MCF 10A (cell line): ENCODE data around the gene TMEM179B. TPM values are rescaled to one million over a fixed set of nuclear protein-coding genes. Genes with fewer than 3 reads are reported as not detected.

Experiments used
- BruUV-seq: library from RNA; stranded (reverse); fragments of 400-500 nt; replicated peaks from 2 replicates; lab custom pipeline; 2021; lab: Mats Ljungman, UMichigan
- CTCF ChIA-PET: fragments of 300-600 bp; sonication (Branson Sonifier 250); formaldehyde crosslinking; extraction: SDS; loops from one replicate; lab custom pipeline; 2021; ENCODE audit warnings: antibody characterized with exemption, inconsistent platforms; lab: Yijun Ruan, JAX
- POLR2A ChIA-PET: fragments of 300-600, 350-650 bp; sonication (Branson Sonifier 250); formaldehyde crosslinking; extraction: SDS; loops from one replicate; lab custom pipeline; 2020; ENCODE audit warnings: antibody characterized with exemption, inconsistent platforms; lab: Yijun Ruan, JAX
- DNase-seq: peaks from one replicate; pipeline ENCODE4 v3.0.0-alpha.2; 2018; ENCODE audit not compliant: unreplicated experiment
- H3K27ac Mint-ChIP-seq: one replicate; pipeline ENCODE4 v1.8.0; 2022; ENCODE audit warnings: mild to moderate bottlenecking, low read depth, mixed read lengths; ENCODE audit not compliant: unreplicated experiment
- H3K27me3 Mint-ChIP-seq: one replicate; pipeline ENCODE4 v1.8.0; 2022; ENCODE audit warnings: mixed read lengths; ENCODE audit not compliant: insufficient read depth, unreplicated experiment
- H3K36me3 Mint-ChIP-seq: one replicate; pipeline ENCODE4 v1.8.0; 2022; ENCODE audit warnings: mild to moderate bottlenecking, moderate library complexity, mixed read lengths; ENCODE audit not compliant: insufficient read depth, unreplicated experiment
- H3K4me1 Mint-ChIP-seq: one replicate; pipeline ENCODE4 v1.8.0; 2022; ENCODE audit warnings: mixed read lengths; ENCODE audit not compliant: insufficient read depth, unreplicated experiment
- H3K4me3 Mint-ChIP-seq: one replicate; pipeline ENCODE4 v1.8.0; 2022; ENCODE audit warnings: mild to moderate bottlenecking, moderate library complexity, mixed read lengths; ENCODE audit not compliant: unreplicated experiment
- H3K9me3 Mint-ChIP-seq: one replicate; pipeline ENCODE4 v1.8.0; 2022; ENCODE audit warnings: mixed read lengths; ENCODE audit not compliant: unreplicated experiment
- intact Hi-C: fragments of 100-400 bp; cut with micrococcal nuclease; formaldehyde crosslinking; loops from 2 replicates; pipeline ENCODE4 v1.14.1; 2022
- microRNA-seq: library from miRNA; unstranded; fragments of <30 nt; microRNA quantifications from one replicate; pipeline ENCODE4 v1.2.0, GENCODE V29; 2022
- total RNA-seq: library from RNA; stranded (reverse); gene quantifications from 2 replicates; pipeline ENCODE4 v1.2.3, GENCODE V29; 2022
- TF ChIP-seq, protein P1 (sequence below): fragments of 200-600 bp; IDR thresholded peaks from one replicate; pipeline ENCODE4 v1.8.0; 2022; ENCODE audit warnings: antibody characterized with exemption, mild to moderate bottlenecking; ENCODE audit not compliant: unreplicated experiment

TMEM179B gene
- total RNA-seq, 1 experiment from 2014 or later, result 47.8 TPM

DNA sequence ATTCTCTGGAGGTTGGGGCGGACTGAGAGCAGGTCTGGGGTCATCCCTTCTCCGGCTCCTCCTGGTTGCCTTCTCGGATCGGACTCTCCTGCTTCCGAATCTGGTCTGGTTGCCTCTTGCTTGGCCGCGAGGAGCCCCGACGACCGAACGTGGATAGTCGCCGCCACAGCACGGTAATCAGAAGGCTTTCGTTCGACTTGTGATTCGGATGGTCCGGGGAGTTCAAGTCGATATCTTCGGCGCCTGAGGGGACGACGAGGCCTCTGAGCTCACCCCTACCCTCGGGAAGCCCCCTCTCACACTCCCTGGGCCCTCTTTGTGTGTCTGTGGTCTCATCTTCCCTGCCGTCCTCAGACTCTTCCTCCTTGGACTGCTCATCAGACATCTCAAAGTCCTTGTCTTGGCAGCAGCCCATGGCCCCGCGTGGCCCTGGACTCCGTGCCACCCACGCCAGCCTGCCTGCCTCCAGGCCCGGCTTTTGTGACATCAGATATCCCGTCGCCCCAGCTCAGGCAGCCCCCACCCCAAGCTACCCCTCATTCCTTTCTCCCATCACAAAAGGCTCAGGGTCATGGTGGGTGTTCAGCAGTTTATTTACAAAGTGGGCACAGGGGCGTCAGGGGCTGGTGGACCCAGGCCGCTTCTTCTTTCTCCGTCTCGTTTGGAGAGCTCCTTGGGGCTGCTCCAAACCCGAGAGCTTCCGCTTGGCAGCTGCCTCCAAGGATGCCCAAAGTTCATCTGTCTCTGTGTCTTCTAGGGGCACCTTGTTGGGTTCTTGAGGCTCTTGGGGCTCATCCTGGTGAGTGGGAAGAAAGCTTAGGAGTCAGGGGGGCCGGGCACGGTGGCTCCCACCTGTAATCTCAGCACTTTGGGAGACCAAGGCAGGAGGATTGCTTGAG lies 45.4 kb downstream of the TMEM179B start, which contains the start of gene TEX54:
TEX54 (minus strand) TSS at position 506 of the 899 bp plus-strand sequence.
- Mint-ChIP-seq H3K36me3 (peaks cover 48% of the 10 kb centered on the region), H3K9me3 (no peaks in the 10 kb centered on the region), H3K27ac (peak within 1 kb of the TSS; percentile 99), H3K4me3 (peak within 1 kb of the TSS; percentile 89), H3K4me1 (peaks cover 32% of the 10 kb centered on the region), H3K27me3 (no peaks in the 10 kb centered on the region)
- intact Hi-C loops, result loop anchor here (2.0 to 10.0 kb wide), 2 partner anchors 28 to 448 kb away; partner anchors contain the start of gene NXF1
- CTCF ChIA-PET, result interaction anchor here (0.8 to 1.1 kb wide), 3 partner anchors 42 to 60 kb away, joined by 3 to 4 read pairs (median 3); no protein-coding TSS in a partner anchor
- POLR2A ChIA-PET, result interaction anchor here (0.6 to 3.8 kb wide), 37 partner anchors 8 to 1006 kb away, joined by 3 to 105 read pairs (median 6); partner anchors contain the start of genes B3GAT3, EEF1G, HNRNPUL2 and INTS5
- TF ChIP-seq, protein P1, sequence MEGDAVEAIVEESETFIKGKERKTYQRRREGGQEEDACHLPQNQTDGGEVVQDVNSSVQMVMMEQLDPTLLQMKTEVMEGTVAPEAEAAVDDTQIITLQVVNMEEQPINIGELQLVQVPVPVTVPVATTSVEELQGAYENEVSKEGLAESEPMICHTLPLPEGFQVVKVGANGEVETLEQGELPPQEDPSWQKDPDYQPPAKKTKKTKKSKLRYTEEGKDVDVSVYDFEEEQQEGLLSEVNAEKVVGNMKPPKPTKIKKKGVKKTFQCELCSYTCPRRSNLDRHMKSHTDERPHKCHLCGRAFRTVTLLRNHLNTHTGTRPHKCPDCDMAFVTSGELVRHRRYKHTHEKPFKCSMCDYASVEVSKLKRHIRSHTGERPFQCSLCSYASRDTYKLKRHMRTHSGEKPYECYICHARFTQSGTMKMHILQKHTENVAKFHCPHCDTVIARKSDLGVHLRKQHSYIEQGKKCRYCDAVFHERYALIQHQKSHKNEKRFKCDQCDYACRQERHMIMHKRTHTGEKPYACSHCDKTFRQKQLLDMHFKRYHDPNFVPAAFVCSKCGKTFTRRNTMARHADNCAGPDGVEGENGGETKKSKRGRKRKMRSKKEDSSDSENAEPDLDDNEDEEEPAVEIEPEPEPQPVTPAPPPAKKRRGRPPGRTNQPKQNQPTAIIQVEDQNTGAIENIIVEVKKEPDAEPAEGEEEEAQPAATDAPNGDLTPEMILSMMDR, result no peak
- TSS peak; percentile 80 for BruUV-seq
- no peak for DNase-seq

DNA sequence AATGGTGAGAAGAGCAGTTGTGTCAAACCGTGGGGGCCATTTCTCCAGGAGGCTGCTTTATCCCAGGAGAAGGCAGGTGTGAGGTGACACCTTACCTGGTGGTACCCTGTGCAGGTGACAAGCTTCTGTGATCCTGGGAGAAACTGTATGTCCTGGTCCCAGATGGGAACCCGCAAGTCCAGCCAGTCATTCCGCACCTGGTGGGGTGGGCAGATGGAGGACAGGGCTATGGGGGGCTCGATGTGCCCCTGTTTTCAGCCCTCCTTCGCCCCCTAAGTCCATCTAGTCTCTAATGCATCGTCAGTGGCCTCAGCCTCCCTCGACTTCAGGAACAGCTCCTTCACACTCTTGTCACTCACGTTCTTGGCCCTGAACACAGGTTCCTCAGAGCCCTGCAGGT lies 48.1 kb downstream of the TMEM179B start:
- peaks cover 49% of the 10 kb centered on the region for H3K36me3 Mint-ChIP-seq
- no peaks in the 10 kb centered on the region for H3K27me3 Mint-ChIP-seq
- intact Hi-C loops, result loop anchor here (10.0 kb wide), 1 partner anchor 451 kb away; no protein-coding TSS in a partner anchor
- H3K4me1 Mint-ChIP-seq, result peaks cover 30% of the 10 kb centered on the region
- ChIA-PET CTCF (interaction anchor here (0.6 to 2.1 kb wide), 7 partner anchors 28 to 159 kb away, joined by 3 to 8 read pairs (median 3); no protein-coding TSS in a partner anchor), POLR2A (interaction anchor here (1.0 to 1.7 kb wide), 2 partner anchors 29 to 30 kb away, joined by 3 to 4 read pairs; no protein-coding TSS in a partner anchor)
- no peaks in the 10 kb centered on the region for H3K9me3 Mint-ChIP-seq
- no TSS peak for BruUV-seq
- DNase-seq, result no peak
- TF ChIP-seq, protein P1, result no peak
- no peak overlapping the region for H3K4me3 Mint-ChIP-seq
- no peak overlapping the region for H3K27ac Mint-ChIP-seq

DNA sequence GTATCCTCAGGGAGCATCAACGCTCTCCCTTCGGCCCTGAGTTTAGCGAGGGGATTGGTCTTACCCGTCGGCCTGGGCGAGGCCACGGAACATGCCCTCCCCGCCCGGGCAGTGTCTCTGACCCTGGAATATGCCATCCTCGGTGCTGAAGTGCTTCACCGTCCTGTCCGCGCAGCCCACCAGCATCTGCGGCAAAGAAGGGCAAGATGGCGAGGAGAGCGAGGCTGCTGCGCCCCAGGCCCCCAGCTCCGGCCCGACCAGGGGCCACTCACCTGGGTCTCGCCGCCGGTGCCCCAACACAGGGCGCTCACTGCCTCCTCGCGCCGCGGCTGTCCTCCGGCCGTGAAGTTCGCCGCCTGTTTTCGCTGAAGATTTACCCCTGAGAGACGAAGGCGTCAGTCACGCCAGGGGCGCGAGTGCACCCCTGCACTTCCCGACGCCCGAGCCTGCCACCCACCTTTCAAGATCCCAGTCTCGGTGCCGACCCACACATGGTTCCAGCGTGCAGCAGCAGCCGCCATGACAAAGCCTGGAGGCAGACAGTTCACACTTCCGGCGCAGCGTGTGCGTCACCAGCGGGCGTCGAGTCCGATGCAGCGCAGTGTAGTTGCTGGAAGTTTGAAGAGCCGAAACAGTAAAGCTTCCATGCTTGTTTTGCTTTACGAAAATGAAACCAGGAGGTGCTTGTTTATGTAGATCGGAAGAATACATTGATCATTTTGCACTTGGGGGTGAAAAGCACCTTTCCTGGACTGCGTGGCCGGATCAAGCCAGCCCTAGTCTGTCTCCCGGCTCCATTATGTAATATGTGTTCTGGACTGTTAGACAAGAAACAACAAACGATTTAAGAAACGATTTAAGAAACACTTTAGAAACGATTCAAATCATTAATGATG lies 52.1 kb downstream of the TMEM179B start, which contains the start of gene WDR74:
WDR74 (minus strand) TSS at position 541 of the 896 bp plus-strand sequence; CDS start at position 521, 20 bp downstream.
- DNase-seq, result peak; percentile 91
- TF ChIP-seq, protein P1, result no peak
- Mint-ChIP-seq H3K4me1 (peaks cover 19% of the 10 kb centered on the region), H3K27me3 (no peaks in the 10 kb centered on the region), H3K4me3 (no peak within 1 kb of the TSS), H3K36me3 (peaks cover 41% of the 10 kb centered on the region), H3K9me3 (no peaks in the 10 kb centered on the region), H3K27ac (no peak within 1 kb of the TSS)
- CTCF ChIA-PET, result interaction anchor here (0.7 to 1.7 kb wide), 6 partner anchors 15 to 109 kb away, joined by 3 to 5 read pairs (median 3); partner anchors contain the start of gene SLC3A2
- intact Hi-C loops, result loop anchor here (10.0 kb wide), 1 partner anchor 454 kb away; no protein-coding TSS in a partner anchor
- POLR2A ChIA-PET, result interaction anchor here (0.6 to 5.6 kb wide), 34 partner anchors 7 to 843 kb away, joined by 3 to 344 read pairs (median 10); partner anchors contain the start of genes B3GAT3, C11orf98, CSKMT and HNRNPUL2
- BruUV-seq, result TSS peak; percentile 37

Small RNA genes lying within 50 kb of the gene (microRNA-seq; reads per million reads assigned to microRNA genes)
- gene MIR6514 (1.6 reads per million, percentile 10 among the genes with 10 or more reads in this experiment), gene MIR6748 (0.40 reads per million)

Other genes starting within 250 kb of the TMEM179B start
- 416 and 429 TPM in 2 replicates for gene AHNAK, start 240.6 kb upstream of the TMEM179B start, total RNA-seq
- gene EEF1G, start 213.5 kb upstream of the TMEM179B start, total RNA-seq, result 1,510 and 1,855 TPM in 2 replicates
- 26.0 and 28.3 TPM in 2 replicates for gene TUT1, start 195.9 kb upstream of the TMEM179B start, total RNA-seq
- gene MTA2, start 185.5 kb upstream of the TMEM179B start, total RNA-seq, result 139 and 176 TPM in 2 replicates
- 33.9 and 43.7 TPM in 2 replicates for gene EML3, start 174.6 kb upstream of the TMEM179B start, total RNA-seq
- 2.5 and 2.9 TPM in 2 replicates for gene ROM1, start 174.1 kb upstream of the TMEM179B start, total RNA-seq
- 40.1 and 42.4 TPM in 2 replicates for gene B3GAT3, start 165.4 kb upstream of the TMEM179B start, total RNA-seq
- gene GANAB, start 140.8 kb upstream of the TMEM179B start, total RNA-seq, result 364 and 374 TPM in 2 replicates
- gene INTS5, start 134.1 kb upstream of the TMEM179B start, total RNA-seq, result 17.4 and 19.3 TPM in 2 replicates
- 81.2 and 91.6 TPM in 2 replicates for gene C11orf98, start 122.2 kb upstream of the TMEM179B start, total RNA-seq
- gene CSKMT, start 122.1 kb upstream of the TMEM179B start, total RNA-seq, result 15.4 and 31.2 TPM in 2 replicates
- gene UQCC3, start 115.7 kb upstream of the TMEM179B start, total RNA-seq, result 11.6 and 13.8 TPM in 2 replicates
- gene LBHD1, start 115.1 kb upstream of the TMEM179B start, total RNA-seq, result 8.3 and 8.7 TPM in 2 replicates
- 146 and 153 TPM in 2 replicates for gene UBXN1, start 108.3 kb upstream of the TMEM179B start, total RNA-seq
- gene LRRN4CL, start 97.9 kb upstream of the TMEM179B start, total RNA-seq, result 0.42 and 0.81 TPM in 2 replicates
- 33.1 and 46.6 TPM in 2 replicates for gene BSCL2, start 80.0 kb upstream of the TMEM179B start, total RNA-seq
- not detected in 2 replicates for gene GNG3, start 79.7 kb upstream of the TMEM179B start, total RNA-seq
- gene HNRNPUL2, start 59.9 kb upstream of the TMEM179B start, total RNA-seq, result 36.4 and 36.6 TPM in 2 replicates
- 27.3 and 31.9 TPM in 2 replicates for gene TTC9C, start 58.9 kb upstream of the TMEM179B start, total RNA-seq
- 7.1 and 11.6 TPM in 2 replicates for gene ZBTB3, start 33.2 kb upstream of the TMEM179B start, total RNA-seq
- 95.0 and 95.1 TPM in 2 replicates for gene POLR2G, start 25.8 kb upstream of the TMEM179B start, total RNA-seq
- 11.6 and 12.0 TPM in 2 replicates for gene TAF6L, start 16.0 kb upstream of the TMEM179B start, total RNA-seq
- gene TMEM223, start 4.6 kb downstream of the TMEM179B start, total RNA-seq, result 9.6 and 9.9 TPM in 2 replicates
- gene NXF1, start 18.0 kb downstream of the TMEM179B start, total RNA-seq, result 47.6 and 53.3 TPM in 2 replicates
- 71.8 and 72.0 TPM in 2 replicates for gene STX5, start 44.6 kb downstream of the TMEM179B start, total RNA-seq
- gene TEX54, start 45.4 kb downstream of the TMEM179B start, total RNA-seq, result not detected in 2 replicates
- gene WDR74, start 52.2 kb downstream of the TMEM179B start, total RNA-seq, result 91.3 and 115 TPM in 2 replicates
- 838 and 896 TPM in 2 replicates for gene SLC3A2, start 93.5 kb downstream of the TMEM179B start, total RNA-seq
- gene CHRM1, start 134.0 kb downstream of the TMEM179B start, total RNA-seq, result not detected in 2 replicates
- not detected in 2 replicates for gene SLC22A6, start 197.6 kb downstream of the TMEM179B start, total RNA-seq
- not detected in 2 replicates for gene SLC22A8, start 228.4 kb downstream of the TMEM179B start, total RNA-seq